ENCODE measurements around the gene POR.

POR gene

GRCh38 chr7:75980430-75981202, 65.7 kb downstream of the POR start:
- no peak for DNase-seq

- no peak for DNase-seq
Measured at GRCh38 chr7:75981203-75981452, 66.2 kb downstream of the POR start.

GRCh38 chr7:75981453-75982305, 66.7 kb downstream of the POR start:
- no peak for DNase-seq

- no peak for DNase-seq
Measured at GRCh38 chr7:75982306-75983064, 67.5 kb downstream of the POR start.

- DNase-seq = no peak
Measured at GRCh38 chr7:75983471-75984129, 68.6 kb downstream of the POR start.

- DNase-seq = no peak
Measured at GRCh38 chr7:75984130-75985008, 69.4 kb downstream of the POR start.

GRCh38 chr7:75985009-75985517, 70.1 kb downstream of the POR start:
- no peak for DNase-seq

- no peak for DNase-seq
Measured at GRCh38 chr7:75985518-75986146, 70.7 kb downstream of the POR start.

- DNase-seq = no peak
Measured at GRCh38 chr7:75986147-75986781, 71.3 kb downstream of the POR start.

GRCh38 chr7:75987026-75987804, 72.3 kb downstream of the POR start:
- no peak for DNase-seq

- no peak for DNase-seq
Measured at GRCh38 chr7:75987805-75988567, 73.0 kb downstream of the POR start.

GRCh38 chr7:75988568-75989499, 73.9 kb downstream of the POR start:
- DNase-seq = no peak

GRCh38 chr7:75989500-75990388, 74.8 kb downstream of the POR start:
- DNase-seq = no peak

GRCh38 chr7:75991531-75992082, 76.7 kb downstream of the POR start:
- no peak for DNase-seq

GRCh38 chr7:75992083-75992755, 77.3 kb downstream of the POR start:
- no peak for DNase-seq
